Neural progenitor cell (in vitro differentiated cells): ENCODE results near the gene TPMT.

Source experiments
- EZH2 ChIP-seq: fragments of 200-600 bp; sonication (generic); IDR thresholded peaks from 2 replicates; pipeline ENCODE4 v1.6.1; 2017; ENCODE audit warnings: antibody characterized with exemption, mild to moderate bottlenecking, moderate library complexity
- EZH2phosphoT487 ChIP-seq: fragments of 200-600 bp; sonication (generic); IDR thresholded peaks from 2 replicates; pipeline ENCODE4 v1.6.1; 2017; ENCODE audit warnings: antibody characterized with exemption
- TF ChIP-seq, protein P1 (sequence below): fragments of 200-600 bp; sonication (generic); IDR thresholded peaks from 2 replicates; pipeline ENCODE4 v1.5.1; 2017; ENCODE audit warnings: antibody characterized with exemption, mild to moderate bottlenecking

DNA sequence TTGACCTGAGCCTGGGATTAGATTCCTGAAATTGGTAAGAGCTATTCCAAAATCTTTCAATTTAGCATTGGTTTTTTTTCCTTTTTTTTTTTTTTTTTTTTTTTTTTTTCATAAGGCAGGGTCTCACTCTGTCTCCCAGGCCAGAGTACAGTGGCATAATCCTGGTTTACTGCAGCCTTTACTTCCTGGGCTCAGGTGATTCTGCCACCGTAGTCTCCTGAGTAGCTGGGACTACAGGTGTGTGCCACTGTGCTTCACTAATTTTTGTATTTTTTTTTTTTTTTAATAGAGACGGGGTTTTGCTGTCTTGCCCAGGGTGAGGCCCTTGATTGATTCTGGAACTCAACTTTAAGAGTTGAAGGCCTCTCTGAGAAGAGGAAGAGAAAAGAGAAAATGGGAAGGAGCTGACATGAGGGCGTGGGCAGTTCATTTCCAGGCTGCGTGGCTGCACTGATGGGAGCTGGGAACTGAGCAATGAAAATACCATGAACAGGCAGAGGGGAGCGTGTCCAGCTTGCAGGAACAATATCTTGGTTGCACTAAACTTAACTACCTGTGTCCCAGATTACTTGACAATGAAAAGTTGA is 25.0 kb upstream of the TPMT start:
- TF ChIP-seq, protein P1, sequence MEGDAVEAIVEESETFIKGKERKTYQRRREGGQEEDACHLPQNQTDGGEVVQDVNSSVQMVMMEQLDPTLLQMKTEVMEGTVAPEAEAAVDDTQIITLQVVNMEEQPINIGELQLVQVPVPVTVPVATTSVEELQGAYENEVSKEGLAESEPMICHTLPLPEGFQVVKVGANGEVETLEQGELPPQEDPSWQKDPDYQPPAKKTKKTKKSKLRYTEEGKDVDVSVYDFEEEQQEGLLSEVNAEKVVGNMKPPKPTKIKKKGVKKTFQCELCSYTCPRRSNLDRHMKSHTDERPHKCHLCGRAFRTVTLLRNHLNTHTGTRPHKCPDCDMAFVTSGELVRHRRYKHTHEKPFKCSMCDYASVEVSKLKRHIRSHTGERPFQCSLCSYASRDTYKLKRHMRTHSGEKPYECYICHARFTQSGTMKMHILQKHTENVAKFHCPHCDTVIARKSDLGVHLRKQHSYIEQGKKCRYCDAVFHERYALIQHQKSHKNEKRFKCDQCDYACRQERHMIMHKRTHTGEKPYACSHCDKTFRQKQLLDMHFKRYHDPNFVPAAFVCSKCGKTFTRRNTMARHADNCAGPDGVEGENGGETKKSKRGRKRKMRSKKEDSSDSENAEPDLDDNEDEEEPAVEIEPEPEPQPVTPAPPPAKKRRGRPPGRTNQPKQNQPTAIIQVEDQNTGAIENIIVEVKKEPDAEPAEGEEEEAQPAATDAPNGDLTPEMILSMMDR: no peak
- TF ChIP-seq EZH2 (no peak), EZH2phosphoT487 (no peak)
